CD14-positive monocyte (primary cell): ENCODE data around the gene BTBD1. TPM values are rescaled to one million over a fixed set of nuclear protein-coding genes. Genes with fewer than 3 reads are reported as not detected.

Source experiments
- DNase-seq, 3 donors: peaks; one replicate each; pipeline ENCODE4 v3.0.0-alpha.2; 2011 to 2022
- H2AFZ ChIP-seq: 2 replicates; pipeline ENCODE4 v1.6.0; 2012; ENCODE audit warnings: mild to moderate bottlenecking, low read depth, low read length, inconsistent platforms; ENCODE audit not compliant: insufficient read depth, poor library complexity, severe bottlenecking
- H3K27ac ChIP-seq, 2 donors: 1 replicate in 1 of 2; 2 replicates in 1 of 2; pipeline ENCODE4 v1.5.1; 2012 to 2013; ENCODE audit warnings: low read length in 2 of 2, control low read depth in 1 of 2, inconsistent platforms in 1 of 2, low read depth in 1 of 2, mild to moderate bottlenecking in 1 of 2
- H3K27me3 ChIP-seq, 2 donors: one replicate each; pipeline versions ENCODE4 v1.6.0 to v1.6.1; 2011 to 2013; ENCODE audit warnings: low read length in 2 of 2; ENCODE audit not compliant: control insufficient read depth in 2 of 2, insufficient read depth in 2 of 2
- H3K36me3 ChIP-seq, 2 donors: replicated peaks in 1 of 2; 1 replicate in 1 of 2; 2 replicates in 1 of 2; pipeline versions ENCODE4 v1.5.1 to v1.6.1; 2012 to 2013; ENCODE audit warnings: low read length in 2 of 2, control low read depth in 1 of 2, inconsistent platforms in 1 of 2, mild to moderate bottlenecking in 1 of 2; ENCODE audit not compliant: insufficient read depth in 2 of 2, control insufficient read depth in 1 of 2
- H3K4me1 ChIP-seq, 2 donors: 1 replicate in 1 of 2; 2 replicates in 1 of 2; pipeline versions ENCODE4 v1.5.1 to v1.6.1; 2012 to 2013; ENCODE audit warnings: low read length in 2 of 2, control low read depth in 1 of 2, inconsistent platforms in 1 of 2, mild to moderate bottlenecking in 1 of 2, moderate library complexity in 1 of 2; ENCODE audit not compliant: insufficient read depth in 2 of 2, control insufficient read depth in 1 of 2
- H3K4me2 ChIP-seq: replicated peaks from 2 replicates; pipeline ENCODE3; 2012; ENCODE audit warnings: low read length, moderate library complexity, mild to moderate bottlenecking; ENCODE audit not compliant: poor library complexity, severe bottlenecking; ENCODE audit errors: extremely low read depth
- H3K4me3 ChIP-seq, 3 experiments: fragments of 200-600 bp in 1 of 3; sonication (generic) in 1 of 3; replicated peaks in 1 of 3; 1 replicate in 2 of 3; 2 replicates in 1 of 3; pipeline ENCODE4 v1.5.1; 2011 to 2013; ENCODE audit warnings: low read length in 3 of 3, mild to moderate bottlenecking in 3 of 3, control low read depth in 2 of 3, low read depth in 2 of 3, inconsistent platforms in 1 of 3, moderate library complexity in 1 of 3
- H3K79me2 ChIP-seq: 2 replicates; pipeline ENCODE4 v1.6.0; 2012; ENCODE audit warnings: mild to moderate bottlenecking, control low read depth, inconsistent platforms, low read length, moderate library complexity; ENCODE audit not compliant: insufficient read depth
- H3K9ac ChIP-seq: 2 replicates; pipeline ENCODE4 v1.6.0; 2017; ENCODE audit warnings: low read length, mild to moderate bottlenecking; ENCODE audit not compliant: insufficient read depth, poor library complexity, severe bottlenecking
- H3K9me3 ChIP-seq, 2 donors: replicated peaks in 1 of 2; 1 replicate in 1 of 2; 2 replicates in 1 of 2; pipeline versions ENCODE4 v1.5.1 to v1.6.1; 2012 to 2013; ENCODE audit warnings: low read length in 2 of 2, control low read depth in 1 of 2; ENCODE audit not compliant: control insufficient read depth in 1 of 2, insufficient read depth in 1 of 2
- H4K20me1 ChIP-seq: 2 replicates; pipeline ENCODE4 v1.6.0; 2012; ENCODE audit warnings: mild to moderate bottlenecking, low read length, control low read depth, moderate library complexity; ENCODE audit not compliant: insufficient read depth
- H3K27ac Mint-ChIP-seq, 7 donors: one replicate each; pipeline ENCODE4 v1.8.0; 2020; ENCODE audit warnings: mild to moderate bottlenecking in 7 of 7, mixed read lengths in 7 of 7, moderate library complexity in 6 of 7, inconsistent platforms in 2 of 7
- H3K27me3 Mint-ChIP-seq, 3 donors: one replicate each; pipeline ENCODE4 v1.8.0; 2021 to 2022; ENCODE audit warnings: low read depth in 3 of 3, mild to moderate bottlenecking in 3 of 3, mixed read lengths in 3 of 3, moderate library complexity in 3 of 3, inconsistent platforms in 1 of 3
- H3K36me3 Mint-ChIP-seq, 2 donors: one replicate each; pipeline ENCODE4 v1.8.0; 2020; ENCODE audit warnings: mixed read lengths in 2 of 2, inconsistent platforms in 1 of 2, mild to moderate bottlenecking in 1 of 2
- H3K4me1 Mint-ChIP-seq: one replicate; pipeline ENCODE4 v1.8.0; 2020; ENCODE audit warnings: mild to moderate bottlenecking, mixed read lengths
- H3K4me3 Mint-ChIP-seq, 2 donors: one replicate each; pipeline ENCODE4 v1.8.0; 2020; ENCODE audit warnings: mild to moderate bottlenecking in 2 of 2, mixed read lengths in 2 of 2, moderate library complexity in 1 of 2
- H3K9me3 Mint-ChIP-seq, 7 donors: one replicate each; pipeline ENCODE4 v1.8.0; 2020 to 2022; ENCODE audit warnings: mixed read lengths in 7 of 7, mild to moderate bottlenecking in 6 of 7, moderate library complexity in 6 of 7, inconsistent platforms in 2 of 7
- WGBS: methylation state at CpG from one replicate; pipeline ENCODE4 v1.1.5; 2013; ENCODE audit warnings: missing lambda C conversion rate; ENCODE audit not compliant: insufficient coverage; 5-methylcytosine and 5-hydroxymethylcytosine counted together
- intact Hi-C, 2 donors: fragments of 100-400 bp; cut with micrococcal nuclease; formaldehyde crosslinking; loops; one replicate each; pipeline versions ENCODE4 v1.15.0 to v1.15.1; 2023
- polyA plus RNA-seq, 3 donors: library from polyadenylated mRNA; depleted of rRNA in 1 of 3; unstranded in 2 of 3; stranded (reverse) in 1 of 3; fragments of 300-500 nt in 2 of 3; fragments of >200 nt in 1 of 3; fragmentation: Illumina TruSeq in 2 of 3; gene quantifications; 1 replicate in 2 of 3; 2 replicates in 1 of 3; pipeline ENCODE4 v1.2.3, GENCODE V29; 2012 to 2021
- TF ChIP-seq, protein P1 (sequence below): fragments of 200-600 bp; IDR thresholded peaks from one replicate; pipeline ENCODE4 v1.8.0; 2022; ENCODE audit warnings: antibody characterized with exemption, mild to moderate bottlenecking

BTBD1 gene
- polyA plus RNA-seq, 3 donors, result 18.0 to 48.8 (median 37.2) TPM

- peaks cover 35% of the 10 kb centered on the region for H4K20me1 ChIP-seq
- peak within 1 kb of the TSS; percentile 88 for H3K4me2 ChIP-seq
- peaks cover 37% of the 10 kb centered on the region for H3K79me2 ChIP-seq
- H2AFZ ChIP-seq, result peak within 1 kb of the TSS; percentile 93
- peaks cover 27 to 36% of the 10 kb centered on the region in 2 donors for H3K4me1 ChIP-seq
- peak within 1 kb of the TSS; percentile 62 to 95 (median 66) for H3K4me3 ChIP-seq
- H3K4me1 Mint-ChIP-seq, result peaks cover 39% of the 10 kb centered on the region
- no peaks in the 10 kb centered on the region for H3K9me3 ChIP-seq
- peaks cover 0 to 5% of the 10 kb centered on the region in 2 donors for H3K36me3 ChIP-seq
- peaks cover 16 to 23% of the 10 kb centered on the region in 2 donors for H3K36me3 Mint-ChIP-seq
- H3K9me3 Mint-ChIP-seq, result peaks cover 0 to 10% (median 3%) of the 10 kb centered on the region in 7 donors
- H3K27ac ChIP-seq, result peak within 1 kb of the TSS; percentile 66 to 96
- peak in 1 of 3 donors; percentile 25 for DNase-seq
- peak within 1 kb of the TSS; percentile 95 to 97 (median 96) for H3K27ac Mint-ChIP-seq
- H3K4me3 Mint-ChIP-seq, result peak within 1 kb of the TSS; percentile 95 to 99
- H3K9ac ChIP-seq, result peak within 1 kb of the TSS; percentile 79
- intact Hi-C loops, result loop anchor here in 1 of 2 donors (5.0 kb wide), 1 partner anchor 40 kb away; the partner anchor contains the start of gene BTBD1
- H3K27me3 Mint-ChIP-seq, result peaks cover 8 to 25% (median 9%) of the 10 kb centered on the region in 3 donors
- H3K27me3 ChIP-seq, result peaks cover 0 to 4% of the 10 kb centered on the region in 2 donors
- TF ChIP-seq, protein P1, sequence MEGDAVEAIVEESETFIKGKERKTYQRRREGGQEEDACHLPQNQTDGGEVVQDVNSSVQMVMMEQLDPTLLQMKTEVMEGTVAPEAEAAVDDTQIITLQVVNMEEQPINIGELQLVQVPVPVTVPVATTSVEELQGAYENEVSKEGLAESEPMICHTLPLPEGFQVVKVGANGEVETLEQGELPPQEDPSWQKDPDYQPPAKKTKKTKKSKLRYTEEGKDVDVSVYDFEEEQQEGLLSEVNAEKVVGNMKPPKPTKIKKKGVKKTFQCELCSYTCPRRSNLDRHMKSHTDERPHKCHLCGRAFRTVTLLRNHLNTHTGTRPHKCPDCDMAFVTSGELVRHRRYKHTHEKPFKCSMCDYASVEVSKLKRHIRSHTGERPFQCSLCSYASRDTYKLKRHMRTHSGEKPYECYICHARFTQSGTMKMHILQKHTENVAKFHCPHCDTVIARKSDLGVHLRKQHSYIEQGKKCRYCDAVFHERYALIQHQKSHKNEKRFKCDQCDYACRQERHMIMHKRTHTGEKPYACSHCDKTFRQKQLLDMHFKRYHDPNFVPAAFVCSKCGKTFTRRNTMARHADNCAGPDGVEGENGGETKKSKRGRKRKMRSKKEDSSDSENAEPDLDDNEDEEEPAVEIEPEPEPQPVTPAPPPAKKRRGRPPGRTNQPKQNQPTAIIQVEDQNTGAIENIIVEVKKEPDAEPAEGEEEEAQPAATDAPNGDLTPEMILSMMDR, result no peak
- 1% methylated on average over 97 of the region's 97 CpGs for WGBS
Observed at GRCh38 chr15:83106994-83107840, 40.2 kb upstream of the BTBD1 start, which contains the start of gene TM6SF1. TM6SF1 (plus strand) TSS chr15:83107645; CDS start chr15:83107681, 36 bp downstream.

- Histone ChIP-seq H3K79me2 (peaks cover 24% of the 10 kb centered on the region), H3K27me3 (peaks cover 0 to 4% of the 10 kb centered on the region in 2 donors), H4K20me1 (peaks cover 18% of the 10 kb centered on the region), H2AFZ (no peak overlapping the region), H3K9me3 (no peaks in the 10 kb centered on the region), H3K4me3 (no peak overlapping the region), H3K4me2 (no peak overlapping the region), H3K36me3 (peaks cover 0 to 2% of the 10 kb centered on the region in 2 donors), H3K9ac (no peak overlapping the region), H3K27ac (no peak overlapping the region), H3K4me1 (peaks cover 34 to 45% of the 10 kb centered on the region in 2 donors)
- peak overlapping the region in 2 of 7 donors; percentile 13 to 73 for H3K27ac Mint-ChIP-seq
- TF ChIP-seq, protein P1, result no peak
- no peak for DNase-seq
- H3K4me3 Mint-ChIP-seq, result peak overlapping the region in 1 of 2 donors; percentile 22
- intact Hi-C loops, result loop anchor here in 1 of 2 donors (5.0 kb wide), 1 partner anchor 38 kb away; the partner anchor contains the start of gene BTBD1
- peaks cover 0 to 5% (median 0%) of the 10 kb centered on the region in 7 donors for H3K9me3 Mint-ChIP-seq
- WGBS, result 56% methylated on average over 1 of the region's 1 CpG
- peaks cover 8 to 31% (median 10%) of the 10 kb centered on the region in 3 donors for H3K27me3 Mint-ChIP-seq
- H3K4me1 Mint-ChIP-seq, result peaks cover 52% of the 10 kb centered on the region
- H3K36me3 Mint-ChIP-seq, result peaks cover 7 to 12% of the 10 kb centered on the region in 2 donors
Observed at GRCh38 chr15:83105440-83105839, 38.4 kb upstream of the BTBD1 start.
